ENCODE results near the gene ASCL4.

The ASCL4 gene

DNA sequence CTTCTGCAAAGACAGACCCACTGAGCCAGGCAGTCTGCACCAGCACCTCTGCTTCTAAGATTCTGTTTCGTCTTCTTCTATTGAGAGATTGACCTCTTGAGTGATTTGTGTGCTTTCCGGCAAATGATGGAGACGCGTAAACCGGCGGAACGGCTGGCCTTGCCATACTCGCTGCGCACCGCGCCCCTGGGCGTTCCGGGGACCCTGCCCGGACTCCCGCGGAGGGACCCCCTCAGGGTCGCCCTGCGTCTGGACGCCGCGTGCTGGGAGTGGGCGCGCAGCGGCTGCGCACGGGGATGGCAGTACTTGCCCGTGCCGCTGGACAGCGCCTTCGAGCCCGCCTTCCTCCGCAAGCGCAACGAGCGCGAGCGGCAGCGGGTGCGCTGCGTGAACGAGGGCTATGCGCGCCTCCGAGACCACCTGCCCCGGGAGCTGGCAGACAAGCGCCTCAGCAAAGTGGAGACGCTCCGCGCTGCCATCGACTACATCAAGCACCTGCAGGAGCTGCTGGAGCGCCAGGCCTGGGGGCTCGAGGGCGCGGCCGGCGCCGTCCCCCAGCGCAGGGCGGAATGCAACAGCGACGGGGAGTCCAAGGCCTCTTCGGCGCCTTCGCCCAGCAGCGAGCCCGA, 703 bp downstream of the ASCL4 start:
- no peaks in the 10 kb centered on the region for H3K36me3 ChIP-seq (ENCODE audit: control insufficient read depth, low read length)
- no peak overlapping the region for H3K4me2 ChIP-seq (ENCODE audit: low read length)
- H3K79me2 ChIP-seq (ENCODE audit: control insufficient read depth, low read length) = no peaks in the 10 kb centered on the region
- TF ChIP-seq, protein P1, sequence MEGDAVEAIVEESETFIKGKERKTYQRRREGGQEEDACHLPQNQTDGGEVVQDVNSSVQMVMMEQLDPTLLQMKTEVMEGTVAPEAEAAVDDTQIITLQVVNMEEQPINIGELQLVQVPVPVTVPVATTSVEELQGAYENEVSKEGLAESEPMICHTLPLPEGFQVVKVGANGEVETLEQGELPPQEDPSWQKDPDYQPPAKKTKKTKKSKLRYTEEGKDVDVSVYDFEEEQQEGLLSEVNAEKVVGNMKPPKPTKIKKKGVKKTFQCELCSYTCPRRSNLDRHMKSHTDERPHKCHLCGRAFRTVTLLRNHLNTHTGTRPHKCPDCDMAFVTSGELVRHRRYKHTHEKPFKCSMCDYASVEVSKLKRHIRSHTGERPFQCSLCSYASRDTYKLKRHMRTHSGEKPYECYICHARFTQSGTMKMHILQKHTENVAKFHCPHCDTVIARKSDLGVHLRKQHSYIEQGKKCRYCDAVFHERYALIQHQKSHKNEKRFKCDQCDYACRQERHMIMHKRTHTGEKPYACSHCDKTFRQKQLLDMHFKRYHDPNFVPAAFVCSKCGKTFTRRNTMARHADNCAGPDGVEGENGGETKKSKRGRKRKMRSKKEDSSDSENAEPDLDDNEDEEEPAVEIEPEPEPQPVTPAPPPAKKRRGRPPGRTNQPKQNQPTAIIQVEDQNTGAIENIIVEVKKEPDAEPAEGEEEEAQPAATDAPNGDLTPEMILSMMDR (IDR thresholded peaks at IDR 0.05; ENCODE audit: low read depth, low read length, poor library complexity, severe bottlenecking) = no peak
- no peak for TF ChIP-seq EZH2phosphoT487 (IDR thresholded peaks at IDR 0.05; ENCODE audit: borderline replicate concordance, low read length)
- no peaks in the 10 kb centered on the region for H3K9me3 ChIP-seq (ENCODE audit: control insufficient read depth, insufficient read depth, low read length)
- H3K4me3 ChIP-seq (ENCODE audit: low read length) = no peak overlapping the region
- H3K27me3 ChIP-seq (ENCODE audit: control insufficient read depth, low read length) = peaks cover 9% of the 10 kb centered on the region; the same call in 1 of the 2 replicates
- no peaks in the 10 kb centered on the region for H3K9me2 ChIP-seq (replicated peaks; ENCODE audit: control insufficient read depth, low read length)
- peaks cover 9% of the 10 kb centered on the region for H3K4me1 ChIP-seq (ENCODE audit: control insufficient read depth, low read length)
- no peak overlapping the region for H3K27ac ChIP-seq (ENCODE audit: low read depth, low read length)
- H4K20me1 ChIP-seq (ENCODE audit: control insufficient read depth, insufficient read depth, low read depth, low read length) = no peaks in the 10 kb centered on the region
- no peaks in the 10 kb centered on the region for H3F3A ChIP-seq (ENCODE audit: control insufficient read depth, insufficient read depth)

DNA sequence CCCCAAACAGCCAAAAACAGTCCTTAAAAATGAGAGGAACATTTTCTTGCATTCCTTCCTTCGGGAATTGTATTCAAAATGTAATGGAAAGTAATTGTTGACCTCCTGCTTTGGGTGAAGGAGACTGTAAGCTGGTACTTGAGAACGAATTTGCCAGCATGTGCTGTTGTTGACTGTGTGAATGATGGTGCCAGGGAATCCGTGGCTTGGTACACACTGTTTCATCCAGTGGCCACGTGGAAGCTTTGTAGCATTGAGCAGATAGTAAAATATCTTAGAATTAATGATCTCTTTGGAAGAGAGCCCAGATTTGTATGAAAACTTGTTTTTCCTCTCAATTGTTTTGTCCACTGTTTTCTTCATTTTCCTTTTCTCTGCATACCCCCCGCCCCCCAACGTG, 1.7 kb downstream of the ASCL4 start:
- H3K36me3 ChIP-seq (ENCODE audit: control insufficient read depth, low read length) = no peaks in the 10 kb centered on the region
- H3K4me1 ChIP-seq (ENCODE audit: control insufficient read depth, low read length) = peaks cover 15% of the 10 kb centered on the region

DNA sequence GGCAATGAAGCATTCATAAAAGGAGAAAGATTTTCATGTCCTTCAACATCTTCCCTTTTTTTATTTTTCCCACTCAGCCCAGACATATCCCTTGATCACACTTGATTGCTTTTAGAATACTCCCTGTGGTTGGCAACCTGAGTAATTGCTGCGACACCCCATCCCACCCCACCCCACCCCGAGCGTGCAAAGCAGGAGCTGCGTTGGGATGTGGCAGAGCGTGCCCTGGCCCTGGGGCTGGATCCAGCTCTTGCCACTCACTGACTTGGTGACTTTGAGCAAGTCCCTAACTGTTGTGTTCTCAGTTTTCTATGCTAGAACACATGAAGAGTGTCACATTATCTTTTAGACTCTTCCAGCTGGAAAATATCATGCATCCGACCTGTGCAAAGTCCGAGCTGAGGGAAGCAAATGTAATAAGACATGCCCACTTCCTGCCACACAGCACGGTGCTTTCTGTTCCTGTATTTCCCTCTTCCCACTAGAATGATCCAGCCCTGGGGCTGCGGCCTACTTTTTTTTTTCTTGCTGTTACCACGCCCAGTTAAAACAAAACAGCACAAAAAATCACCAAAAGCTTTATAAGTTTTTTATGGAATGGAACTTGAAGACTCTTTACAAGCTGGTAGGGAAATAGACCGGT, 4.0 kb downstream of the ASCL4 start:
- H3K79me2 ChIP-seq (ENCODE audit: control insufficient read depth, low read length) = no peaks in the 10 kb centered on the region
- H3K27ac ChIP-seq (ENCODE audit: low read depth, low read length) = no peak overlapping the region
- TF ChIP-seq, protein P1 (IDR thresholded peaks at IDR 0.05; ENCODE audit: low read depth, low read length, poor library complexity, severe bottlenecking) = no peak
- no peak for TF ChIP-seq EZH2phosphoT487 (IDR thresholded peaks at IDR 0.05; ENCODE audit: borderline replicate concordance, low read length)
- H3K4me3 ChIP-seq (ENCODE audit: low read length) = no peak overlapping the region
- H3K9me2 ChIP-seq (replicated peaks; ENCODE audit: control insufficient read depth, low read length) = no peaks in the 10 kb centered on the region
- no peaks in the 10 kb centered on the region for H3K9me3 ChIP-seq (ENCODE audit: control insufficient read depth, insufficient read depth, low read length)
- H3K4me2 ChIP-seq (ENCODE audit: low read length) = no peak overlapping the region
- peaks cover 9% of the 10 kb centered on the region; the same call in 1 of the 2 replicates for H3K27me3 ChIP-seq (ENCODE audit: control insufficient read depth, low read length)
- H3K36me3 ChIP-seq (ENCODE audit: control insufficient read depth, low read length) = no peaks in the 10 kb centered on the region
- H3F3A ChIP-seq (ENCODE audit: control insufficient read depth, insufficient read depth) = no peaks in the 10 kb centered on the region
- peaks cover 20% of the 10 kb centered on the region for H3K4me1 ChIP-seq (ENCODE audit: control insufficient read depth, low read length)
- no peaks in the 10 kb centered on the region for H4K20me1 ChIP-seq (ENCODE audit: control insufficient read depth, insufficient read depth, low read depth, low read length)

More for the DNA sequence above, 1.7 kb downstream of the ASCL4 start:
- H3K4me3 ChIP-seq (ENCODE audit: low read length) = no peak overlapping the region
- no peak overlapping the region for H3K27ac ChIP-seq (ENCODE audit: low read depth, low read length)
- no peaks in the 10 kb centered on the region for H4K20me1 ChIP-seq (ENCODE audit: control insufficient read depth, insufficient read depth, low read depth, low read length)
- H3K9me3 ChIP-seq (ENCODE audit: control insufficient read depth, insufficient read depth, low read length) = no peaks in the 10 kb centered on the region
- no peaks in the 10 kb centered on the region for H3F3A ChIP-seq (ENCODE audit: control insufficient read depth, insufficient read depth)
- H3K79me2 ChIP-seq (ENCODE audit: control insufficient read depth, low read length) = no peaks in the 10 kb centered on the region
- H3K4me2 ChIP-seq (ENCODE audit: low read length) = no peak overlapping the region
- TF ChIP-seq EZH2phosphoT487 (IDR thresholded peaks at IDR 0.05; ENCODE audit: borderline replicate concordance, low read length) = no peak
- TF ChIP-seq, protein P1 (IDR thresholded peaks at IDR 0.05; ENCODE audit: low read depth, low read length, poor library complexity, severe bottlenecking) = no peak
- H3K27me3 ChIP-seq (ENCODE audit: control insufficient read depth, low read length) = peaks cover 9% of the 10 kb centered on the region; the same call in 1 of the 2 replicates
- H3K9me2 ChIP-seq (replicated peaks; ENCODE audit: control insufficient read depth, low read length) = no peaks in the 10 kb centered on the region

Data from DOHH2 (cell line).